Spleen (tissue), 11 donors: ENCODE measurements around the gene CYP11A1. TPM values are rescaled to one million over a fixed set of nuclear protein-coding genes. Genes with fewer than 3 reads are reported as not detected.

Experiments used
- DNase-seq: peaks from one replicate; pipeline ENCODE4 v3.0.0-alpha.2; 2020
- H3K27ac ChIP-seq, 8 donors: fragments of 200-600 bp; sonication (generic) in 7 of 8; 1 replicate in 4 of 8; 2 replicates in 4 of 8; pipeline versions ENCODE4 v1.5.0 to v1.8.0; 2016 to 2021; ENCODE audit warnings: inconsistent platforms in 4 of 8, mild to moderate bottlenecking in 4 of 8, moderate library complexity in 1 of 8
- H3K27me3 ChIP-seq, 7 donors: fragments of 200-600 bp; sonication (generic) in 6 of 7; replicated peaks in 1 of 7; 1 replicate in 4 of 7; 2 replicates in 3 of 7; pipeline versions ENCODE4 v1.5.0 to v1.8.0; 2016 to 2021; ENCODE audit warnings: inconsistent platforms in 3 of 7, mild to moderate bottlenecking in 1 of 7
- H3K36me3 ChIP-seq, 6 donors: fragments of 200-600 bp; sonication (generic) in 5 of 6; 1 replicate in 4 of 6; 2 replicates in 2 of 6; pipeline versions ENCODE4 v1.5.0 to v1.8.0; 2016 to 2021; ENCODE audit warnings: inconsistent platforms in 2 of 6
- H3K4me1 ChIP-seq, 6 donors: fragments of 200-600 bp; sonication (generic) in 5 of 6; 1 replicate in 3 of 6; 2 replicates in 3 of 6; pipeline versions ENCODE4 v1.5.0 to v1.8.0; 2016 to 2021; ENCODE audit warnings: inconsistent platforms in 3 of 6
- H3K4me3 ChIP-seq, 8 donors: fragments of 200-600 bp; sonication (generic) in 7 of 8; 1 replicate in 4 of 8; 2 replicates in 4 of 8; pipeline versions ENCODE4 v1.5.0 to v1.8.0; 2016 to 2021; ENCODE audit warnings: inconsistent platforms in 4 of 8, mild to moderate bottlenecking in 4 of 8, moderate library complexity in 2 of 8
- H3K9me3 ChIP-seq, 8 donors: fragments of 200-600 bp; sonication (generic) in 7 of 8; 1 replicate in 4 of 8; 2 replicates in 4 of 8; pipeline versions ENCODE4 v1.5.0 to v1.8.0; 2016 to 2021; ENCODE audit warnings: inconsistent platforms in 4 of 8
- CTCF ChIP-seq, 11 experiments: fragments of 200-600 bp in 7 of 11; fragments of 450-650 bp in 4 of 11; sonication (generic) in 4 of 11; IDR thresholded peaks in 8 of 11; conservative IDR thresholded peaks in 3 of 11; 1 replicate in 7 of 11; 2 replicates in 4 of 11; pipeline versions ENCODE4 v1.4.0 to v1.8.0; 2016 to 2021; ENCODE audit warnings: antibody characterized with exemption in 11 of 11, inconsistent platforms in 4 of 11, mild to moderate bottlenecking in 1 of 11
- POLR2A ChIP-seq, 3 donors: fragments of 450-650 bp; IDR thresholded peaks; one replicate each; pipeline ENCODE4 v1.5.1; 2017; ENCODE audit warnings: antibody characterized with exemption in 3 of 3, mild to moderate bottlenecking in 1 of 3
- POLR2AphosphoS5 ChIP-seq, 3 donors: sonication (generic); formaldehyde crosslinking; IDR thresholded peaks; one replicate each; pipeline ENCODE4 v1.5.1; 2017; ENCODE audit warnings: antibody characterized with exemption in 3 of 3
- WGBS, 5 donors: extraction: QIAGEN DNeasy Blood & Tissue Kit in 3 of 5; methylation state at CpG; one replicate each; pipeline versions ENCODE4 v1.1.5 to v1.1.7; 2013 to 2018; 5-methylcytosine and 5-hydroxymethylcytosine counted together
- intact Hi-C: fragments of 100-400 bp; cut with DNase I; formaldehyde crosslinking; loops from one replicate; pipeline ENCODE4 v1.15.0; 2023; ENCODE audit warnings: low total_unique reads
- polyA plus RNA-seq, 3 donors: library from polyadenylated mRNA; stranded (reverse); fragments of 200-250 nt; gene quantifications; one replicate each; pipeline ENCODE4 v1.2.1, GENCODE V29; 2013
- total RNA-seq, 7 donors: library from RNA; depleted of rRNA in 3 of 7; stranded (reverse); fragments of >200 nt in 3 of 7; fragmentation: NEBNext Ultra II Directional in 4 of 7; extraction: Animal tissue kit (Norgen Biotek cat#: 25700) in 4 of 7; gene quantifications; one replicate each; pipeline versions ENCODE4 v1.1.0 to v1.2.1, GENCODE V29; 2016 to 2021
- donor health status: healthy with polysubstance abuse.
- donor health status: DM: no; HTN: no; CAD: no; lungs with moderate emphysema.
- donor health status: DM: no; HTN: no; CAD: no.
- donor health status: Bipolar disorder and iron deficiency.
- donor health status: healthy.
- donor health status: DM: no; HTN: no; CAD: no.
- donor health status: DM: yes; HTN: yes; CAD: no.

The CYP11A1 gene
- total and polyA plus RNA-seq, 10 donors: 1.6 to 14.3 (median 4.9) TPM

- Histone ChIP-seq H3K4me3 (no peak overlapping the region), H3K36me3 (peaks cover 0 to 67% (median 56%) of the 10 kb centered on the region in 6 donors), H3K27me3 (no peaks in the 10 kb centered on the region), H3K4me1 (peaks cover 23 to 100% (median 72%) of the 10 kb centered on the region in 6 donors), H3K9me3 (no peaks in the 10 kb centered on the region), H3K27ac (peak overlapping the region in 5 of 8 donors; percentile 20 to 93 (median 85))
- intact Hi-C loops: no loop called here
- no peak for DNase-seq
- 88 to 94% (median 91%) methylated on average over 3 to 18 of the region's 18 CpGs for WGBS, 5 donors
- TF ChIP-seq POLR2A (IDR thresholded peaks at IDR 0.05): no peak
- TF ChIP-seq POLR2AphosphoS5 (IDR thresholded peaks at IDR 0.05): peak in 2 of 3 donors; percentile 19 to 72
These were observed 43.1 kb upstream of the CYP11A1 start for GRCh38 chr15:74410502-74410901.

GRCh38 chr15:74409225-74409624 lies 41.8 kb upstream of the CYP11A1 start:
- Histone ChIP-seq H3K36me3 (peaks cover 0 to 54% (median 43%) of the 10 kb centered on the region in 6 donors), H3K9me3 (no peaks in the 10 kb centered on the region), H3K27me3 (no peaks in the 10 kb centered on the region), H3K4me3 (no peak overlapping the region), H3K4me1 (peaks cover 36 to 100% (median 76%) of the 10 kb centered on the region in 6 donors), H3K27ac (peak overlapping the region in 5 of 8 donors; percentile 46 to 93 (median 85))
- TF ChIP-seq POLR2AphosphoS5 (IDR thresholded peaks at IDR 0.05) (peak in 1 of 3 donors; percentile 3), CTCF (IDR thresholded peaks at IDR 0.05 in 8 of 11, conservative IDR thresholded peaks at IDR 0.05 in 3 of 11) (no peak)
- no peak for DNase-seq
- intact Hi-C loops: no loop called here
- 87 to 93% (median 89%) methylated on average over 7 of the region's 7 CpGs for WGBS, 5 donors

GRCh38 chr15:74408815-74409214 lies 41.4 kb upstream of the CYP11A1 start:
- peak overlapping the region in 5 of 8 donors; percentile 46 to 93 (median 85) for H3K27ac ChIP-seq
- DNase-seq: no peak
- H3K4me3 ChIP-seq: no peak overlapping the region
- intact Hi-C loops: no loop called here
- TF ChIP-seq POLR2AphosphoS5 (IDR thresholded peaks at IDR 0.05): peak in 1 of 3 donors; percentile 35
- no peak for TF ChIP-seq CTCF (IDR thresholded peaks at IDR 0.05 in 8 of 11, conservative IDR thresholded peaks at IDR 0.05 in 3 of 11)
- no peak for TF ChIP-seq POLR2A (IDR thresholded peaks at IDR 0.05)
- peaks cover 0 to 50% (median 39%) of the 10 kb centered on the region in 6 donors for H3K36me3 ChIP-seq
- WGBS, 5 donors: 57 to 93% (median 76%) methylated on average over 7 of the region's 7 CpGs
- H3K4me1 ChIP-seq: peaks cover 40 to 100% (median 78%) of the 10 kb centered on the region in 6 donors
- no peaks in the 10 kb centered on the region for H3K9me3 ChIP-seq
- no peaks in the 10 kb centered on the region for H3K27me3 ChIP-seq

- WGBS, 5 donors: 78 to 89% (median 82%) methylated on average over 2 of the region's 2 CpGs
- intact Hi-C loops: no loop called here
- H3K4me3 ChIP-seq: no peak overlapping the region
These were observed 40.9 kb upstream of the CYP11A1 start for GRCh38 chr15:74408385-74408784.

More at GRCh38 chr15:74408385-74408784, 40.9 kb upstream of the CYP11A1 start:
- Histone ChIP-seq H3K27ac (peak overlapping the region in 6 of 8 donors; percentile 77 to 93 (median 86)), H3K9me3 (no peaks in the 10 kb centered on the region), H3K4me1 (peaks cover 44 to 100% (median 80%) of the 10 kb centered on the region in 6 donors), H3K36me3 (peaks cover 0 to 46% (median 35%) of the 10 kb centered on the region in 6 donors), H3K27me3 (no peaks in the 10 kb centered on the region)
- TF ChIP-seq POLR2AphosphoS5 (IDR thresholded peaks at IDR 0.05): no peak
- no peak for TF ChIP-seq CTCF (IDR thresholded peaks at IDR 0.05 in 8 of 11, conservative IDR thresholded peaks at IDR 0.05 in 3 of 11)
- TF ChIP-seq POLR2A (IDR thresholded peaks at IDR 0.05): no peak
- no peak for DNase-seq
